OCI-LY7 (cell line): ENCODE measurements around the gene ZBTB20.

ENCODE experiments used
- CTCF ChIP-seq: fragments of 200-600 bp; sonication (generic); conservative IDR thresholded peaks from 2 replicates; pipeline ENCODE4 v1.5.1; 2014; ENCODE audit warnings: mild to moderate bottlenecking, antibody characterized with exemption, low read length, moderate library complexity, mixed read lengths
- EZH2phosphoT487 ChIP-seq: fragments of 200-600 bp; sonication (generic); IDR thresholded peaks from 2 replicates; pipeline ENCODE4 v1.6.1; 2018; ENCODE audit warnings: low read depth, borderline replicate concordance, mild to moderate bottlenecking, mixed run types, antibody characterized with exemption, low read length, moderate library complexity, mixed read lengths

GRCh38 chr3:114363554-114364202 lies 783.4 kb downstream of the ZBTB20 start:
- TF ChIP-seq CTCF (no peak), EZH2phosphoT487 (no peak)
